Measurements from ENCODE around the gene UCHL3.

Gene UCHL3

DNA sequence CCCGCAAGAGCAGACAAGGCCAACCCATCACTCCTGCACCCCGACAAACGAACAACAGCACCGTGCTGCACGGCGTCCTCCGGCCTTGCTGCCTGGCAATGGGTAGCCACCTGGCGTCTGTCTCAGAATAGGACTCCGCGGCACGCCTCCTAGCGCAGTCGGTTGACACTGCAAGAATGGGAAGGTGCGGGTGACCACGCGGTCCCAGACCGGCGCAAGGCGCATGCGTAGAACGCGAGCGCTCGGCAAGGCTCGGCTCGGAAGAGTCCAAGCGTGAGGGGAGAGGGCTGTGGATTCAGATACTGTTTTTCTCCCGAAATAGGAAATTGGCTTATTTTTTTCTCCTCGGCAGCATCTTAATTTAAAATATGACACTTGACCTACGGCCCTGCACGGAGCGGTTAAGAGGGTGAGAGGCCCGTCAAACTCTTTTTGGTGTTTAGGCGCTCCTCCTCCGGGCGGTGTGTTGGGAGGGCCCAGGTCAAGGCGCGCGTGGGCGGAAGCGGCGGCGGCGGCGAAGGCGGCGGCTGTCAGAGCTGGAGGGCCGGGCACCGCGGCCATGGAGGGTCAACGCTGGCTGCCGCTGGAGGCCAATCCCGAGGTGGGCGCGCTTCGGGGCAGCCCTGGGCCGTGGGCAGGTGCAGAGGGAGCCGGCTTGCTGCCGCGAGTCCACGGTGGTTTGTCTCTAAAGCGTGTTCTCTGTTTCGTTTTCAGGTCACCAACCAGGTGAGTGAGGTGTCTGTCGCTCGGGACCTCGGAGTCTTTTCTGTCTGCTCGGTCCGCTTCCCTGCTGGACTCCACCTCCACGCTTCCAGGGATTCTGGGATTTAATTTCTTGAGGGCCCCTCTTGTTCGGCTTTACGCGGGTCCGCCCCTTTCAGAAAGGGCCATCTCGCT, at the start of gene UCHL3:
Gene UCHL3 (plus strand): TSS at position 530 of the 897 bp plus-strand sequence. CDS start 30 bp downstream, at position 560.
- peak within 1 kb of the TSS; percentile 82 for H3K4me3 ChIP-seq (ENCODE audit: low read depth, low read length)
- TF ChIP-seq, protein P1, sequence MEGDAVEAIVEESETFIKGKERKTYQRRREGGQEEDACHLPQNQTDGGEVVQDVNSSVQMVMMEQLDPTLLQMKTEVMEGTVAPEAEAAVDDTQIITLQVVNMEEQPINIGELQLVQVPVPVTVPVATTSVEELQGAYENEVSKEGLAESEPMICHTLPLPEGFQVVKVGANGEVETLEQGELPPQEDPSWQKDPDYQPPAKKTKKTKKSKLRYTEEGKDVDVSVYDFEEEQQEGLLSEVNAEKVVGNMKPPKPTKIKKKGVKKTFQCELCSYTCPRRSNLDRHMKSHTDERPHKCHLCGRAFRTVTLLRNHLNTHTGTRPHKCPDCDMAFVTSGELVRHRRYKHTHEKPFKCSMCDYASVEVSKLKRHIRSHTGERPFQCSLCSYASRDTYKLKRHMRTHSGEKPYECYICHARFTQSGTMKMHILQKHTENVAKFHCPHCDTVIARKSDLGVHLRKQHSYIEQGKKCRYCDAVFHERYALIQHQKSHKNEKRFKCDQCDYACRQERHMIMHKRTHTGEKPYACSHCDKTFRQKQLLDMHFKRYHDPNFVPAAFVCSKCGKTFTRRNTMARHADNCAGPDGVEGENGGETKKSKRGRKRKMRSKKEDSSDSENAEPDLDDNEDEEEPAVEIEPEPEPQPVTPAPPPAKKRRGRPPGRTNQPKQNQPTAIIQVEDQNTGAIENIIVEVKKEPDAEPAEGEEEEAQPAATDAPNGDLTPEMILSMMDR (IDR thresholded peaks at IDR 0.05; ENCODE audit: low read depth, low read length), result peak; percentile 53

DNA sequence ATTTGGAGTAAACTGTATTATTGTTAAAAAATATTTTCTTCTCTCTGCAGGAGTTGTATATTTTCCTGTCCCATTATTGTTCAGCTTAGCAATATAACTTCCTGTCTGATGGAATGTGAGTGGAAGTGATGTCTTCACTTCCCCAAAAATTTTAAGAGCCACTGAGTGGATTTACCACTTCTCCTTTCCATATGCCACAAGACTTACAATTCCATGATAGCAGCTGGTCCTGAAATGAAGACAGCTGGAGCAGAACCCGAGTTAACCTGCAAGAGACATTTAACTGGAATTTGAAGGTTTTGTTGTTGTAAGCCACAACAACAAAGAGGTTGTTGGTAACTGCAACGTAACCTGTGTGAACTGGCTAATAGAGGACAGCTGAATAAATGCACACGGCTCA, 44.3 kb upstream of the UCHL3 start:
- TF ChIP-seq, protein P1 (IDR thresholded peaks at IDR 0.05; ENCODE audit: low read depth, low read length), result no peak
- H3K4me3 ChIP-seq (ENCODE audit: low read depth, low read length), result no peak overlapping the region

- H3K4me3 ChIP-seq (ENCODE audit: low read depth, low read length), result no peak overlapping the region
- TF ChIP-seq, protein P1 (IDR thresholded peaks at IDR 0.05; ENCODE audit: low read depth, low read length), result no peak
Measured at GRCh38 chr13:75506018-75506417, 43.6 kb upstream of the UCHL3 start.

- TF ChIP-seq, protein P1 (IDR thresholded peaks at IDR 0.05; ENCODE audit: low read depth, low read length), result no peak
- H3K4me3 ChIP-seq (ENCODE audit: low read depth, low read length), result no peak overlapping the region
Measured at GRCh38 chr13:75507027-75508001, 42.3 kb upstream of the UCHL3 start.

GRCh38 chr13:75508002-75508548, 41.5 kb upstream of the UCHL3 start:
- TF ChIP-seq, protein P1 (IDR thresholded peaks at IDR 0.05; ENCODE audit: low read depth, low read length), result no peak
- H3K4me3 ChIP-seq (ENCODE audit: low read depth, low read length), result no peak overlapping the region

DNA sequence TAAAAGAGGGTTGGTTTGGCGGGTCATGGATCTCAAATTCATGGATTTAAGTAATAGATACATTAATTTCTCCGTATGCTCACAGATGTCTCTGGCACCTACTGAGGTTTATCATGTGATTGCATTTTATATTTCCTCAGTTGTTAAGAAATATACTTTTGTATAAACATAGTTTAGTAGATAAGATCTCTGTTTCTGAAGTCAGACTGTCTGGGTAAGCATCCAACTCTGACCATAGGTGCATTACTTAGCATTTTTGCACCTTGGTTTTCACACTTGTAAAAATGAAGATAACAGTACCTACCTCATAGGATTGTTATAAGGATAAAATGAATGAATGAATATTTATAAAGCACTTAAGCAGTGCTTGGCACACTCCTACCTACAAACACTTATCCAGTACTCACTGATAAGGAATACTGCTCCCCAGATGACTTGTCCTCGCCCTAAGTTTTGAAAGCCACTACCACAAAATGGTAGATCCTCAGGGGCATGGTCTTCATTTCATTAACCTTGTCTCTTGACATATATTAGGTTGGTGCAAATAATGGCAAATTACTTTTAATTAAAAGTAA, 38.5 kb upstream of the UCHL3 start:
- no peak overlapping the region for H3K4me3 ChIP-seq (ENCODE audit: low read depth, low read length)
- TF ChIP-seq, protein P1 (IDR thresholded peaks at IDR 0.05; ENCODE audit: low read depth, low read length), result no peak

All from WI38 (cell line).